Measurements from ENCODE around the gene CA11. TPM values are rescaled to one million over a fixed set of nuclear protein-coding genes. Genes with fewer than 3 reads are reported as not detected.

Gene CA11
- total and polyA plus RNA-seq, 8 donors, result 2.6 to 15.2 (median 5.6) TPM

GRCh38 chr19:48670699-48671445 lies 24.9 kb upstream of the CA11 start:
- FAIRE-seq (no peak), ATAC-seq (no peak), DNase-seq (no peak)
- 85% methylated on average over 21 of the region's 21 CpGs for WGBS, 2 donors
- Histone ChIP-seq H3K4me1 (peaks cover 0 to 4% (median 0%) of the 10 kb centered on the region in 3 donors), H3K27ac (no peak overlapping the region), H3K36me3 (no peaks in the 10 kb centered on the region), H3K27me3 (no peaks in the 10 kb centered on the region), H3K4me3 (no peak overlapping the region), H3K9me3 (no peaks in the 10 kb centered on the region)
- no peak for TF ChIP-seq CTCF (IDR thresholded peaks at IDR 0.05)
- intact Hi-C loops (cut with DNase I), result no loop called here

- ATAC-seq, result no peak
- intact Hi-C loops (cut with DNase I), result no loop called here
- TF ChIP-seq CTCF (IDR thresholded peaks at IDR 0.05), result no peak
- Histone ChIP-seq H3K27me3 (no peaks in the 10 kb centered on the region), H3K4me1 (peaks cover 0 to 2% (median 0%) of the 10 kb centered on the region in 3 donors), H3K36me3 (no peaks in the 10 kb centered on the region), H3K4me3 (no peak overlapping the region), H3K27ac (no peak overlapping the region), H3K9me3 (no peaks in the 10 kb centered on the region)
- 94% methylated on average over 24 to 26 of the region's 26 CpGs for WGBS, 2 donors
- no peak for DNase-seq
- FAIRE-seq, result no peak
These were observed 24.1 kb upstream of the CA11 start for GRCh38 chr19:48669903-48670668.

GRCh38 chr19:48668761-48669160 lies 22.8 kb upstream of the CA11 start:
- Histone ChIP-seq H3K27me3 (no peaks in the 10 kb centered on the region), H3K9me3 (no peaks in the 10 kb centered on the region), H3K36me3 (no peaks in the 10 kb centered on the region), H3K27ac (no peak overlapping the region), H3K4me3 (no peak overlapping the region), H3K4me1 (no peaks in the 10 kb centered on the region)
- TF ChIP-seq CTCF (IDR thresholded peaks at IDR 0.05), result no peak
- 97 to 100% methylated on average over 2 of the region's 2 CpGs for WGBS, 2 donors
- intact Hi-C loops (cut with DNase I), result no loop called here
- FAIRE-seq (no peak), ATAC-seq (no peak), DNase-seq (no peak)

- FAIRE-seq (no peak), ATAC-seq (no peak), DNase-seq (no peak)
- intact Hi-C loops (cut with DNase I), result no loop called here
- no peaks in the 10 kb centered on the region for H3K36me3 ChIP-seq
- no peaks in the 10 kb centered on the region for H3K4me1 ChIP-seq
- H3K27me3 ChIP-seq, result no peaks in the 10 kb centered on the region
- H3K27ac ChIP-seq, result no peak overlapping the region
- no peak overlapping the region for H3K4me3 ChIP-seq
- H3K9me3 ChIP-seq, result no peaks in the 10 kb centered on the region
- no peak for TF ChIP-seq CTCF (IDR thresholded peaks at IDR 0.05)
- WGBS, 2 donors, result 47 to 56% methylated on average over 3 of the region's 3 CpGs
These were observed 22.3 kb upstream of the CA11 start for GRCh38 chr19:48668332-48668731.

- no peak for TF ChIP-seq CTCF (IDR thresholded peaks at IDR 0.05)
- no peaks in the 10 kb centered on the region for H3K9me3 ChIP-seq
- FAIRE-seq (no peak), ATAC-seq (no peak), DNase-seq (no peak)
- no peak overlapping the region for H3K27ac ChIP-seq
- WGBS, 2 donors, result 65 to 69% methylated on average over 6 of the region's 6 CpGs
- H3K36me3 ChIP-seq, result no peaks in the 10 kb centered on the region
- H3K4me3 ChIP-seq, result no peak overlapping the region
- H3K27me3 ChIP-seq, result no peaks in the 10 kb centered on the region
- intact Hi-C loops (cut with DNase I), result no loop called here
- peaks cover 0 to under 1% (median 0%) of the 10 kb centered on the region in 3 donors for H3K4me1 ChIP-seq
These were observed 19.8 kb upstream of the CA11 start for GRCh38 chr19:48665786-48666185.

Measured in pancreas (tissue), 10 donors.